Kidney (tissue), 14 donors: Measurements from ENCODE around the gene CST3. TPM values are rescaled to one million over a fixed set of nuclear protein-coding genes. Genes with fewer than 3 reads are reported as not detected.
"Not testable (repeated sequence)": the region's sequence is repeated elsewhere in the genome, so short reads cannot be mapped to it uniquely, and the experiment has no call there.

ENCODE experiments used
- DNase-seq, 5 donors: peaks; one replicate each; pipeline ENCODE4 v3.0.0-alpha.2; 2013 to 2020
- FAIRE-seq: peaks from 2 replicates; lab custom pipeline; 2012; peaks lifted over from hg19 to GRCh38; lab: Jason Lieb, UNC
- H3K27ac ChIP-seq, 2 donors: one replicate each; pipeline ENCODE4 v1.7.0; 2013; ENCODE audit warnings: low read depth in 2 of 2, low read length in 2 of 2, inconsistent platforms in 1 of 2
- H3K27me3 ChIP-seq: one replicate; pipeline ENCODE4 v1.7.1; 2013; ENCODE audit warnings: low read length, inconsistent platforms; ENCODE audit not compliant: control insufficient read depth, insufficient read depth
- H3K36me3 ChIP-seq, 3 donors: one replicate each; pipeline versions ENCODE4 v1.7.0 to v1.7.1; 2013; ENCODE audit warnings: low read length in 3 of 3, control low read depth in 1 of 3, inconsistent platforms in 1 of 3; ENCODE audit not compliant: insufficient read depth in 3 of 3, control insufficient read depth in 2 of 3
- H3K4me1 ChIP-seq, 3 donors: one replicate each; pipeline versions ENCODE4 v1.7.0 to v1.7.1; 2013; ENCODE audit warnings: low read length in 3 of 3, inconsistent platforms in 1 of 3, low read depth in 1 of 3; ENCODE audit not compliant: control insufficient read depth in 2 of 3, insufficient read depth in 2 of 3
- H3K4me3 ChIP-seq, 3 donors: one replicate each; pipeline versions ENCODE4 v1.7.0 to v1.8.1; 2013; ENCODE audit warnings: low read length in 3 of 3, control low read depth in 1 of 3, inconsistent platforms in 1 of 3
- H3K9ac ChIP-seq, 3 donors: one replicate each; pipeline versions ENCODE4 v1.7.0 to v1.7.1; 2013; ENCODE audit warnings: low read length in 3 of 3, control low read depth in 1 of 3, inconsistent platforms in 1 of 3
- H3K9me3 ChIP-seq, 3 donors: one replicate each; pipeline versions ENCODE4 v1.7.0 to v1.7.1; 2013; ENCODE audit warnings: low read length in 3 of 3, control low read depth in 1 of 3, inconsistent platforms in 1 of 3; ENCODE audit not compliant: control insufficient read depth in 2 of 3, insufficient read depth in 1 of 3
- intact Hi-C: fragments of 100-400 bp; cut with DNase I; formaldehyde crosslinking; loops from one replicate; pipeline ENCODE4 v1.11.1; 2022
- polyA plus RNA-seq: library from polyadenylated mRNA; stranded (reverse); fragments of 350-450 nt; fragmentation: Illumina TruSeq; extraction: RNeasy Lipid Tissue Mini Kit (QIAGEN cat#74804); gene quantifications from one replicate; pipeline ENCODE4 v1.2.3, GENCODE V29; 2014; ENCODE audit warnings: low read depth, low replicate concordance; ENCODE audit not compliant: insufficient read depth
- total RNA-seq: library from RNA; stranded (reverse); fragmentation: NEBNext Ultra II Directional; extraction: Animal tissue kit (Norgen Biotek cat#: 25700); gene quantifications from one replicate; pipeline ENCODE4 v1.2.1, GENCODE V29; 2021
- TF ChIP-seq, protein P1 (sequence below): IDR thresholded peaks from 3 replicates; pipeline ENCODE4 v1.5.1; 2012; ENCODE audit warnings: mild to moderate bottlenecking, moderate library complexity, borderline replicate concordance; ENCODE audit not compliant: insufficient read depth; ENCODE audit errors: extremely low read depth
- donor health status: control.
- donor health status: control.
- donor health status: control.
- donor health status: control.
- donor health status: control.
- donor health status: DM: yes; HTN: yes; CAD: no.
- donor health status: Normal renal cell carcinoma (clear cell type).

The CST3 gene
- total and polyA plus RNA-seq, 2 donors from 2014 or later, result 852 to 942 TPM

DNA sequence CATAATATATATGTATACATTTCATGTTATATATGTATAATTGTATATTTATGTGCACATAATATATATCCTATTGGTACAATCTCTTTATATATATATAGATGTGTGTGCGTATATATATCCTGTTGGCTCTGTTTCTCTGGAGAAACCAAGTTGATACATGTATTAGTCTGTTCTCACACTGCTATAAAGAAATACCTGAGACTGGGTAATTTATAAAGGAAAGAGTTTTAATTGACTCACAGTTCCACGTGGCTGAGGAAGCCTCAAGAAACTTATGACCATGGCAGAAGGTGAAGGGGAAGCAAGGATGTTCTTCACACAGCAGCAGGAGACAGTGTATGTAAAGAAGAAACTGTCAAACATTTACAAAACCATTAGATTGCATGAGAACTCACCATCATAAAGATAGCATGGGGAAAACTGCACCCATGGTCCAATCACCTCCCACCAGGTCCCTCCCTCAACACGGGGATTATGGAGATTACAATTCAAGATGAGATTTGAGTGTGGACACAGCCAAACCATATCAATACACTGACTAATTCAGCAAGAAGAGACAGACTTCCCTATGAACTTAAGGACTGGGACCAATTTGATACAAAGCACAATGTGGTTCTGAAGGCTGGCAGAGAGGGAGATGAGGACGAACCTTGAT is 14.0 kb downstream of the CST3 start:
- Histone ChIP-seq H3K9me3 (no peaks in the 10 kb centered on the region), H3K4me3 (no peak overlapping the region), H3K9ac (no peak overlapping the region), H3K27ac (no peak overlapping the region), H3K4me1 (no peaks in the 10 kb centered on the region), H3K27me3 (no peaks in the 10 kb centered on the region), H3K36me3 (no peaks in the 10 kb centered on the region)
- DNase-seq, result no peak
- intact Hi-C loops, result no loop called here
- no peak for FAIRE-seq
- TF ChIP-seq, protein P1, sequence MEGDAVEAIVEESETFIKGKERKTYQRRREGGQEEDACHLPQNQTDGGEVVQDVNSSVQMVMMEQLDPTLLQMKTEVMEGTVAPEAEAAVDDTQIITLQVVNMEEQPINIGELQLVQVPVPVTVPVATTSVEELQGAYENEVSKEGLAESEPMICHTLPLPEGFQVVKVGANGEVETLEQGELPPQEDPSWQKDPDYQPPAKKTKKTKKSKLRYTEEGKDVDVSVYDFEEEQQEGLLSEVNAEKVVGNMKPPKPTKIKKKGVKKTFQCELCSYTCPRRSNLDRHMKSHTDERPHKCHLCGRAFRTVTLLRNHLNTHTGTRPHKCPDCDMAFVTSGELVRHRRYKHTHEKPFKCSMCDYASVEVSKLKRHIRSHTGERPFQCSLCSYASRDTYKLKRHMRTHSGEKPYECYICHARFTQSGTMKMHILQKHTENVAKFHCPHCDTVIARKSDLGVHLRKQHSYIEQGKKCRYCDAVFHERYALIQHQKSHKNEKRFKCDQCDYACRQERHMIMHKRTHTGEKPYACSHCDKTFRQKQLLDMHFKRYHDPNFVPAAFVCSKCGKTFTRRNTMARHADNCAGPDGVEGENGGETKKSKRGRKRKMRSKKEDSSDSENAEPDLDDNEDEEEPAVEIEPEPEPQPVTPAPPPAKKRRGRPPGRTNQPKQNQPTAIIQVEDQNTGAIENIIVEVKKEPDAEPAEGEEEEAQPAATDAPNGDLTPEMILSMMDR, result no peak

DNA sequence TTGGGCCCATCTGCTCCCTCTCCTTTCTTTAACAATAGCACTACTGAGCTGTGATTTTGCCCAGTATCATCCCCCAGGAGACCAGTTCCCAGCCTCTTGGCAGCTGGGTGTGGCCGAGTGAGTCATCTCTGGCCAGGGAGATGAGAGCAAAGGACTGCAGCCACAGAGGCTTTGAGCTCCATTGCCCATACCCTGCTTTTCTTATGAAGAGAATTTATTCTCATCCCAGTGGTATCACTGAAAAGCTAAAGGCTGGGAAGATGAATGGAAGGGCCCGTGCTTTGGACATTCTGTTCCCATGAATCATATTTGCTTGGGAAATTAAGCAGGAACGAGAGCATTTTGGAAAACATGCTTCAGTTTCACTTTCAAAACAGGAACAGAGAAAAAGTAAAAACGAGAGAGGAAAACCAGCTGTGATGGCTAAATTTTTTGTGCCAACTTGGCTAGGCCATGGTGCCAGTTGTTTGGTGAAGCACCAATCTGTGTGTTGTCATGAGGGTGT is 14.9 kb downstream of the CST3 start:
- no peak for FAIRE-seq
- H3K27ac ChIP-seq, result peak overlapping the region; percentile 9 to 65
- TF ChIP-seq, protein P1, result no peak
- DNase-seq, result peak in 1 of 5 donors; percentile 91
- H3K4me1 ChIP-seq, result no peaks in the 10 kb centered on the region
- intact Hi-C loops, result no loop called here
- H3K27me3 ChIP-seq, result no peaks in the 10 kb centered on the region
- no peaks in the 10 kb centered on the region for H3K9me3 ChIP-seq
- H3K36me3 ChIP-seq, result no peaks in the 10 kb centered on the region
- H3K4me3 ChIP-seq, result peak overlapping the region in 1 of 3 donors; percentile 5
- H3K9ac ChIP-seq, result no peak overlapping the region

DNA sequence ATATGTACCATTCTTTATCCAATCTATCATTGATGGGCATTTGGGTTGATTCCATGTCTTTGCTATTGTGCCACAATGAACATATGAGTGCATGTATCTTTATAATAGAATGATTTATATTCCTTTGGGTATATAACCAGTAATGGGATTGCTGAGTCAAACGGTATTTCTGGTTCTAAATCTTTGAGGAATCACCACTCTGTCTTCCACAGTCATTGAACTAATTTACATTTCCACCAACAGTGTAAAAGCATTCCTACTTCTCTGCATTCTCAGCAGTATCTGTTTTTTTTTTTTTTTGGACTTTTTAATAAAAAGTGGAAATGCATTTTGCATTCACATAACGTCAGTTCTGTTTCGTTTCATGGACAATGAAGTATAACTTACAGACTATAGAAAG is 15.4 kb downstream of the CST3 start:
- H3K4me1 ChIP-seq, DNase-seq, H3K27me3 ChIP-seq, H3K36me3 ChIP-seq, H3K9me3 ChIP-seq, intact Hi-C loops, FAIRE-seq, H3K9ac ChIP-seq: not testable (repeated sequence)
- H3K4me3 ChIP-seq, result peak overlapping the region in 1 of 3 donors; percentile 5
- peak overlapping the region in 1 of 2 donors; percentile 20 for H3K27ac ChIP-seq

DNA sequence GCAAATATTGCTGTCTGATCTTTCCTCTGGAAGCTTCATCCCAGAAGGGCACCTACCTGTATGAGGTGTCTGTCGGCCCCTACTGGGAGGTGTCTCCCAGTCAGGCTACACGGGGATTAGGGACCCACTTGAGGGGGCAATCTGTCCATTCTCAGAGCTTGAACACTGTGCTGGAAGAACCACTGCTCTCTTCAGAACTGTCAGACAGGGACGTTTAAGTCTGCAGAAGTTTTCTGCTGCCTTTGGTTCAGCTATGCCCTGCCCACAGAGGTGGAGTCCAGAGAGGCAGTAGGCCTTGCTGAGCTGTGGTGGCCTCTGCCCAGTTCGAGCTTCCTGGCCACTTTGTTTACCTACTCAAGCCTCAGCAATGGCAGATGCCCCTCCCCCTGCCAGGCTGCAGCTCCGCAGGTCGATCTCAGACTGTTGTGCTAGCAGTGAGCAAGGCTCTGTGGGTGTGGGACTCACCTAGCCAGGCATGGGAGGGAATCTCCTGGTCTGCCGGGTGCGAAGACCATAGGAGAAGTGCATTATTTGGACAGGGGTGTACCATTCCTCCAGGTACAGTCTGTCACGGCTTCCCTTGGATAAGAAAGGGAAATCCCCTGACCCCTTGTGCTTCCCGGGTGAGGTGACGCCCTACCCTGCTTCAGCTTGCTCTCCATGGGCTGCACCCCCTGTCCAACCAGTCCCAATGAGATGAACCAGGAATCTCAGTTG is 16.9 kb downstream of the CST3 start:
- H3K9ac ChIP-seq, intact Hi-C loops, H3K36me3 ChIP-seq, H3K27ac ChIP-seq, H3K4me1 ChIP-seq, H3K27me3 ChIP-seq, H3K9me3 ChIP-seq, H3K4me3 ChIP-seq, FAIRE-seq: not testable (repeated sequence)
- peak in 1 of 5 donors; percentile 9 for DNase-seq
